HG03045 (cell line): ENCODE results near the gene IL17B.

ENCODE experiments used
- ATAC-seq: cut with Tn5 transposase; IDR thresholded peaks from one replicate; pipeline ENCODE4 v1.9.1; 2021; ENCODE audit warnings: mild to moderate bottlenecking, moderate library complexity; ENCODE audit not compliant: unreplicated experiment

IL17B gene

GRCh38 chr5:149362541-149362940 lies 16.6 kb downstream of the IL17B start:
- ATAC-seq = no peak

- ATAC-seq = no peak
Measured at GRCh38 chr5:149360272-149360671, 18.8 kb downstream of the IL17B start.

- no peak for ATAC-seq
Measured at GRCh38 chr5:149358868-149359495, 20.1 kb downstream of the IL17B start.

- ATAC-seq = peak; percentile 12
Measured at GRCh38 chr5:149358294-149358651, 20.8 kb downstream of the IL17B start.

GRCh38 chr5:149357370-149358293 lies 21.5 kb downstream of the IL17B start, which contains the start of gene PCYOX1L:
PCYOX1L (plus strand) TSS chr5:149358046; CDS start chr5:149358069, 23 bp downstream.
- peak; percentile 100 for ATAC-seq

- ATAC-seq = no peak
Measured at GRCh38 chr5:149356391-149356790, 22.7 kb downstream of the IL17B start.

GRCh38 chr5:149355688-149356087 lies 23.4 kb downstream of the IL17B start:
- ATAC-seq = no peak

GRCh38 chr5:149353911-149354310 lies 25.2 kb downstream of the IL17B start:
- ATAC-seq = no peak

GRCh38 chr5:149352169-149352568 lies 26.9 kb downstream of the IL17B start:
- ATAC-seq = no peak

GRCh38 chr5:149349382-149349781 lies 29.7 kb downstream of the IL17B start:
- ATAC-seq = no peak

- ATAC-seq = no peak
Measured at GRCh38 chr5:149348518-149348917, 30.6 kb downstream of the IL17B start.

- peak; percentile 7 for ATAC-seq
Measured at GRCh38 chr5:149345892-149346222, 33.2 kb downstream of the IL17B start.

GRCh38 chr5:149345147-149345891 lies 33.8 kb downstream of the IL17B start, which contains the start of gene GRPEL2:
GRPEL2 (plus strand) TSS chr5:149345499; CDS start chr5:149345540, 41 bp downstream.
- peak; percentile 98 for ATAC-seq

- ATAC-seq = no peak
Measured at GRCh38 chr5:149344151-149344550, 34.9 kb downstream of the IL17B start.

- no peak for ATAC-seq
Measured at GRCh38 chr5:149341876-149342275, 37.2 kb downstream of the IL17B start.

- ATAC-seq = no peak
Measured at GRCh38 chr5:149340920-149341319, 38.2 kb downstream of the IL17B start.

GRCh38 chr5:149338364-149338763 lies 40.7 kb downstream of the IL17B start:
- ATAC-seq = no peak

GRCh38 chr5:149337736-149338135 lies 41.4 kb downstream of the IL17B start:
- no peak for ATAC-seq

- ATAC-seq = no peak
Measured at GRCh38 chr5:149333711-149334443, 45.2 kb downstream of the IL17B start.

- no peak for ATAC-seq
Measured at GRCh38 chr5:149328177-149328576, 50.9 kb downstream of the IL17B start.

- no peak for ATAC-seq
Measured at GRCh38 chr5:149326611-149327010, 52.5 kb downstream of the IL17B start.
